ENCODE data around the gene CACNA2D3. TPM values are rescaled to one million over a fixed set of nuclear protein-coding genes. Genes with fewer than 3 reads are reported as not detected.

Gene CACNA2D3
- total and polyA plus RNA-seq, 7 donors, result 2.7 to 13.5 (median 9.0) TPM

- Histone ChIP-seq H3K4me3 (no peak overlapping the region), H3K4me1 (no peaks in the 10 kb centered on the region), H3K27ac (no peak overlapping the region), H3K27me3 (ENCODE audit: insufficient read depth in 3 of 3, low read length in 2 of 3) (no peaks in the 10 kb centered on the region), H3K36me3 (ENCODE audit: insufficient read depth in 1 of 2, low read depth in 1 of 2) (no peaks in the 10 kb centered on the region), H3K9me3 (no peaks in the 10 kb centered on the region)
- intact Hi-C loops (cut with DNase I), result no loop called here
- WGBS, 3 donors, result 69 to 71% (median 69%) methylated on average over 1 of the region's 1 CpG
- DNase-seq, result no peak
- ATAC-seq, result no peak
- TF ChIP-seq CTCF (IDR thresholded peaks at IDR 0.05), result no peak
Measured at GRCh38 chr3:54262946-54263345, 140.6 kb downstream of the CACNA2D3 start.

- intact Hi-C loops (cut with DNase I), result no loop called here
- no peak for DNase-seq
- no peak for ATAC-seq
- no peak overlapping the region for H3K27ac ChIP-seq
- no peaks in the 10 kb centered on the region for H3K9me3 ChIP-seq
- H3K27me3 ChIP-seq (ENCODE audit: insufficient read depth in 3 of 3, low read length in 2 of 3), result no peaks in the 10 kb centered on the region
- WGBS, 3 donors, result 69 to 77% (median 69%) methylated on average over 4 of the region's 4 CpGs
- TF ChIP-seq CTCF (IDR thresholded peaks at IDR 0.05), result no peak
- no peak overlapping the region for H3K4me3 ChIP-seq
- H3K36me3 ChIP-seq (ENCODE audit: insufficient read depth in 1 of 2, low read depth in 1 of 2), result no peaks in the 10 kb centered on the region
- H3K4me1 ChIP-seq, result no peaks in the 10 kb centered on the region
Measured at GRCh38 chr3:54264050-54264449, 141.7 kb downstream of the CACNA2D3 start.

GRCh38 chr3:54270816-54271526 lies 148.6 kb downstream of the CACNA2D3 start:
- intact Hi-C loops (cut with DNase I), result no loop called here

GRCh38 chr3:54273791-54274190 lies 151.4 kb downstream of the CACNA2D3 start:
- H3K27me3 ChIP-seq (ENCODE audit: insufficient read depth in 3 of 3, low read length in 2 of 3), result no peaks in the 10 kb centered on the region
- no peaks in the 10 kb centered on the region for H3K36me3 ChIP-seq (ENCODE audit: insufficient read depth in 1 of 2, low read depth in 1 of 2)
- H3K9me3 ChIP-seq, result peaks cover 5% of the 10 kb centered on the region
- TF ChIP-seq CTCF (IDR thresholded peaks at IDR 0.05), result no peak
- intact Hi-C loops (cut with DNase I), result no loop called here
- H3K4me3 ChIP-seq, result no peak overlapping the region
- WGBS, 3 donors, result 87 to 93% (median 93%) methylated on average over 1 of the region's 1 CpG
- no peak for ATAC-seq
- no peak for DNase-seq
- H3K4me1 ChIP-seq, result peaks cover 7% of the 10 kb centered on the region
- no peak overlapping the region for H3K27ac ChIP-seq

More at GRCh38 chr3:54270816-54271526, 148.6 kb downstream of the CACNA2D3 start:
- Histone ChIP-seq H3K4me1 (peaks cover 7% of the 10 kb centered on the region), H3K9me3 (no peaks in the 10 kb centered on the region), H3K4me3 (no peak overlapping the region), H3K36me3 (ENCODE audit: insufficient read depth in 1 of 2, low read depth in 1 of 2) (no peaks in the 10 kb centered on the region), H3K27ac (no peak overlapping the region), H3K27me3 (ENCODE audit: insufficient read depth in 3 of 3, low read length in 2 of 3) (no peaks in the 10 kb centered on the region)
- ATAC-seq, result no peak
- DNase-seq, result no peak
- WGBS, 3 donors, result 36 to 53% (median 41%) methylated on average over 3 to 4 of the region's 4 CpGs
- no peak for TF ChIP-seq CTCF (IDR thresholded peaks at IDR 0.05)

- 49 to 59% (median 56%) methylated on average over 4 of the region's 4 CpGs for whole genome bisulfite sequencing, 3 donors
Measured at GRCh38 chr3:54274607-54275006, 152.3 kb downstream of the CACNA2D3 start.

More at GRCh38 chr3:54274607-54275006, 152.3 kb downstream of the CACNA2D3 start:
- no peak for TF ChIP-seq CTCF (IDR thresholded peaks at IDR 0.05)
- H3K27ac ChIP-seq, result no peak overlapping the region
- H3K27me3 ChIP-seq (ENCODE audit: insufficient read depth in 3 of 3, low read length in 2 of 3), result no peaks in the 10 kb centered on the region
- ATAC-seq, result peak; percentile 37 to 70 (median 50)
- intact Hi-C loops (cut with DNase I), result no loop called here
- no peak overlapping the region for H3K4me3 ChIP-seq
- peaks cover 5% of the 10 kb centered on the region for H3K9me3 ChIP-seq
- no peak for DNase-seq
- H3K36me3 ChIP-seq (ENCODE audit: insufficient read depth in 1 of 2, low read depth in 1 of 2), result no peaks in the 10 kb centered on the region
- peaks cover 7% of the 10 kb centered on the region for H3K4me1 ChIP-seq

All from psoas muscle (tissue), 8 donors.